ENCODE results near the gene GRK2.

DNA sequence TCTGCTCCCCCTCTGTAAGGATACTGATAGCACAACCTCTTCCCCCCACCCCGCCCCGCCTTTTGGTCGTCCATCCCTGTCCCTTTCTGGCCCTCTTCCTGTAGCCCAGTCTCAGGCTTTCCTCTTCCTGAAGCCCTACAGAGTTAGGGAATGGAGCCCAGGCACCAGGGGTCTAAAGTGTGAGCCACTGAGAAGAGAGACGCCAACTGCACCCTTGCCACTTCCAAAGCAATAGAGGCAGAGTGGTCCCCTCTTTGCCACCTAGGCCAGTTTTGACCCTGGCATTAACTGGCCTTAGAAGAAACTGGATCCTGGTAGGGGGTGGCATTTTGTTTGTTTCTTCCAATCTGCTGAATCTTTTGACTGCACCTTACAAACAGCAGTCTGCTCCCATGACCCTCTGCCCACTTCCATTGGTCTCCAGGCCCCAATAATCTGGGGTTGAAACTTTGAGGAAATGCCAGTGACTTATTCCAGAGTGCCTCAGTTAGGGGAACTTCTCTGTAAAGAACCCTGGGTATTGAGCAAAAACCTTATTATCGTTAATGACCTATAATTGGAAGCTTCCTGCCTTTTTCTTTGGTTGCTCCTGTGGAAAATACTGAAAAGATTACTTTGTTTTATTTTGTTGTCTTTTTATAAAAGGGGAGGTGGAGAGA, 9.7 kb upstream of the GRK2 start:
- TF ChIP-seq, protein P1, sequence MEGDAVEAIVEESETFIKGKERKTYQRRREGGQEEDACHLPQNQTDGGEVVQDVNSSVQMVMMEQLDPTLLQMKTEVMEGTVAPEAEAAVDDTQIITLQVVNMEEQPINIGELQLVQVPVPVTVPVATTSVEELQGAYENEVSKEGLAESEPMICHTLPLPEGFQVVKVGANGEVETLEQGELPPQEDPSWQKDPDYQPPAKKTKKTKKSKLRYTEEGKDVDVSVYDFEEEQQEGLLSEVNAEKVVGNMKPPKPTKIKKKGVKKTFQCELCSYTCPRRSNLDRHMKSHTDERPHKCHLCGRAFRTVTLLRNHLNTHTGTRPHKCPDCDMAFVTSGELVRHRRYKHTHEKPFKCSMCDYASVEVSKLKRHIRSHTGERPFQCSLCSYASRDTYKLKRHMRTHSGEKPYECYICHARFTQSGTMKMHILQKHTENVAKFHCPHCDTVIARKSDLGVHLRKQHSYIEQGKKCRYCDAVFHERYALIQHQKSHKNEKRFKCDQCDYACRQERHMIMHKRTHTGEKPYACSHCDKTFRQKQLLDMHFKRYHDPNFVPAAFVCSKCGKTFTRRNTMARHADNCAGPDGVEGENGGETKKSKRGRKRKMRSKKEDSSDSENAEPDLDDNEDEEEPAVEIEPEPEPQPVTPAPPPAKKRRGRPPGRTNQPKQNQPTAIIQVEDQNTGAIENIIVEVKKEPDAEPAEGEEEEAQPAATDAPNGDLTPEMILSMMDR (IDR thresholded peaks at IDR 0.05), result no peak
- no peak for TF ChIP-seq POLR2A (IDR thresholded peaks at IDR 0.05)

Data from body of pancreas (tissue), 4 donors.